Measurements from ENCODE around the gene NEU1.
A peak's percentile ranks its signal among the peaks of the same experiment; 100 is the strongest.
"Not testable (repeated sequence)": the region's sequence is repeated elsewhere in the genome, so short reads cannot be mapped to it uniquely, and the experiment has no call there.

The NEU1 gene

DNA sequence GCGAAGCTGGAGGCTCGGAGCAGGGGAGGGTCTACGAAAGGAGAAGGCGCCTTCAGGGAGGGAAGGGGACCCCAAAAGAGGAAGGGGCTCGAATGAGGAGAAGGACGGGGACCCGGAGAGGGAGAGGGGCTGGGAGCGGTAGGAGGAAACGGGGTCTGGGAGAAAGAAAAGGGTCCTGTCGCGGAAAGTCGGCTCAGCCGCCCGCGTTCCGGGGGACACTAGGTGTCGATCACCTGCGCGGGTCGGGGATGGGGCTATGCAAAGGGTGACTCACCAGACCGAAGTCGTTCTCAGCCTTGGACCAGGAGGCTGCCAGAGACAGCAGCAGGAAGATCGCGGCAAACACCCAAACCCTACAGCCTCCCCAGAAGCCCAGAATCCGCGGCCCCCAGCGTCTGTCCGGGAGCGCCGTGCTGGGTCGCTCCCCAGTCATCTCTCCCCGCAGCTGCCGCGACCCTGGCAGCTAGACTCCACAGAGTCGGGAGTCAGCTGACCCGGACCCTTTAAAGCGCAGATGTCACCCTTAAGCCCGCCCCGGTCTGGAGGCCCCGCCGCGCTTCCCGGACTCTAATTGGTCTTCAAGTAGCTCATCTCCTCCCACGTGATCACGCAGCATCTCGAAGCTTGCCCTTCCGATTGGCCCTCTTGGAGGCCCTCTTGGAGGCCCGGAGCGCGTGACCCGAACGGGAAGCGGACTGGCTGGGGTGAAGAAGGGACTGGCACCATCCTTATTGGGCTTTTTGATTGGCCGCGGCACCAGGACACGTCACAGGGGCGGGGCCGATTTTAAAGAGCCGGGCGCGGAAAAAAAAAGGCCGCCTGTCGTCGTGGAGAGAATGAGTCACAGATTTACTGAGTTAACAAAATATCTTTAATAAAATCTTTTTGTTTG, at the start of gene NEU1:
TSS of gene NEU1 (minus strand) at position 478 of the 892 bp plus-strand sequence. CDS start at position 433, 45 bp downstream.
- peak; percentile 97 for FAIRE-seq

DNA sequence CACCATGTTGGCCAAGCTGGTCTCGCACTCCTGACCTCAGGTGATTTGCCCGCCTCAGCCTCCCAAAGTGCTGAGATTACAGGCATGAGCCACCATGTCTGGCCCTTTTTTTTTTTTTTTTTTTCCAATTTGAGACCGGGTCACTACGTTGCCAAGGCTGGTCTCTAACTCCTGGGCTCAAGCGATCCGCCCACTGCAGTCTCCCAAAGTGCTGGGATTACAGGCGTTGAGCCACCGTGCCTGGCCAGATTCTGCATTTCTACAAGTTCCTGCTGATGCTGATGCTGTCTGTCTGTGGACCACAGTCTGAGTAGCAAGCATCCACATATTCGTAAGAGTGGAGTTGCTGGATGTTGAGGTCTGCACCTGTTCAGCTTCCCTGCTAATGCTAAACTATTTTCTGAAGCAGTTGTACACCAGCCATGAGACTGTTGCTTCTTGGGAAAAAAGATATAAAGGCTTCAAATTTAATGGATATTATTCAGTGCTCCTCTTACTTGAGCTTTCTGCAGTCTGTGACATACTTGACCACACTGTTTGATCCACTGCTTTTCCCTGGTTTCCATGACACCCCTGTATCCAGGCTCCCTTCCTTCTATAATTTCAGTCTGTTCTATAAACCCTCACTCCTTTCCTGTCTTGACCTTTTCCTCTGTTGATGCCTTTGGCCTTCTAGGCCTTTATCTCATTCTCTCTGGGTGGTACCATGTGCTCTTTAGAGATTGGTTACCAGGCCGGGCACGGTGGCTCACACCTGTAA, 49.4 kb upstream of the NEU1 start:
- no peak for FAIRE-seq

DNA sequence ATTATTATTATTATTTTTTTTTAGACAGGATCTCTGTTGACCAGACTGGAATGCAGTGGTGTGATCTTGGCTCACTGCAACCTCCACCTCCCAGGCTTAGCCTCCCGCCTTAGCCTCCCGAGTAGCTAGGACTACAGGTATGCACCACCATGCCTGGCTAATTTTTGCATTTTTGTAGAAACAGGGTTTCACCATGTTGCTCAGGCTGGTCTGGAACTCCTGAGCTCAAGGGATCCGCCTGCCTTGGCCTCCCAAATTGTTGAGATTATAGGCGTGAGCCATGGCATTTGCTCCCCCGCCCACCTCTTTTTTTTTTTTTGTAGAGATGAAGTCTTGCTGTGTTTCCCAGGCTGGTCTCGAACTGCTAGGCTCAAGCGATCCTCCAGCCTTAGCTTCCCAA, 46.7 kb upstream of the NEU1 start:
- not testable (repeated sequence) for FAIRE-seq

DNA sequence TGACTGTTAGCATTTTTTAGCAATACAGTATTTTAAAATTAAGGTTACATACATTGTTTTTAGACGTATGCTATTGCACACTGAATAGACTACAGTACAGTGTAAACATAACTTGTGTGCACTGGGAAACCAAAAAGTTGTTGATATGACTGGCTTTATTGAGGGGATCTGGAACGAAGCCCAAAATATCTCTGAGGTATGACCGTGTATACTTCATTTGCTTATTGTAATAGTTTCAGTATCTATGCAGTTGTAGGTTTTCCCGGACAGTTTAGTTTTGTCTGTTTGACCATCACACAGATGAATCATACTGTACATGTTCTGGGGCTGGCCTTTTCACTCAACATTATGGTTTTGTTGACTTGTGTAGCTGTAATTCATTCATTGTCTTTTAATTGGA, 46.2 kb upstream of the NEU1 start:
- no peak for FAIRE-seq

DNA sequence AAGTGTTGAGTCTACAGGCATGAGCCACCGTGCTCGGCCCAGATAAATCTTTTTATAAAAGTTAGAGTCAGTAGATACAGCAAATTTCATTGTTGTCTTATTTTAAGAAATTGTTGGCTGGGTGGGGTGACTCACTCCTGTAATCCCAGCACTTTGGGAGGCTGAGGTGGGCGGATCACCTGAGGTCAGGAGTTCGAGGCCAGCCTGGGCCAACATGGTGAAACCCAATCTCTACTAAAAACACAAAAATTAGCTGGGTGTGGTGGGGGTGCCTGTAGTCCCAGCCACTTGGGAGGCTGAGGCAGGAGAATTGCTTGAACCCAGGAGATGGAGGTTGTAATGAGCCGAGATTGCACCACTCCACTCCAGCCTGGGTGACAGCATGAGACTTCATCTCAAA, 45.6 kb upstream of the NEU1 start:
- FAIRE-seq = not testable (repeated sequence)

DNA sequence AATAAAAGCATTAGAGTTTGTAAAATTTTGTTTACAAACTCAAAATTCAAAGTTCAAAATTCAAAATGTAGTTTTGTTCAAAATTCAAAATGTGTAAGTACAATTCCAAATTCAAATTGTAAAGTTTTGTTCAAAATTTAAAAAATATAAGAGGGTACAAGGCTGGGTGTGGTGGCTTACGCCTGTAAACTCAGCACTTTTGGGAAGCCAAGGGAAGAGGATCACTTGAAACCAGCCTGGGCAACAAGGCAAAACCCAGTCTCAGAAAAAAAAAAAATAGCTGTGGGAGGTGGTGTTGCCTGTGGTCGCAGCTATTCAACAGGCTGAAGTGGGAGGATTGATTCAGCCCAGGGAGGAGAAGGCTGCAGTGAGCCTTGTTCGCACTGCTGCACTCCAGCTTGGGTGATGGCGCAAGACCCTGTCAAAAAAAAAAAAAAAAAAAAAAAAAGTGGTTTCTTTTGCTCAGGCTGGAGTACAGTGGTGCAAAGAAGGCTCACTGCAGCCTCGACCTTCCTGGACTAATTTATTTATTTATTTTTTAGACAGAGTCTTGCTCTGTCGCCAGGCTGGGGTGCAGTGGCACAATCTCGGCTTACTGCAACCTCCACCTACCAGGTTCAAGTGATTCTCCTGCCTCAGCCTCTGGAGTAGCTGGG, 44.7 kb upstream of the NEU1 start:
- no peak for FAIRE-seq

DNA sequence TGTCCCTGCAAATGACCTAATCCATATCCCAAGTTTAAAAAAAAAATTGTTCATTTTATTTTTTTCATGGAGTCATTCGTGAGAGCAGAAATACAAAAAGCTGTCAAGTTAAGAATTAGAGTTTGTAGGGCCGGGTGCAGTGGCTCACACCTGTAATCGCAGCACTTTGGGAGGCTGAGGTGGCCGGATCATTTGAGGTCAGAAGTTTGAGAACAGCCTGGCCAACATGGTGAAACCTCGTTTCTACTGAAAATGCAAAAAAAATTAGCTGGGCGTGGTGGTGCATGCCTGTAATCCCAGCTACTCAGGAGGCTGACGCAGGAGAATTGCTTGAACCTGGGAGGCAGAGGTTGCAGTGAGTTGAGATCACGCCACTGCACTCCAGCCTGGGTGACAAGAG, 44.1 kb upstream of the NEU1 start:
- FAIRE-seq = not testable (repeated sequence)

DNA sequence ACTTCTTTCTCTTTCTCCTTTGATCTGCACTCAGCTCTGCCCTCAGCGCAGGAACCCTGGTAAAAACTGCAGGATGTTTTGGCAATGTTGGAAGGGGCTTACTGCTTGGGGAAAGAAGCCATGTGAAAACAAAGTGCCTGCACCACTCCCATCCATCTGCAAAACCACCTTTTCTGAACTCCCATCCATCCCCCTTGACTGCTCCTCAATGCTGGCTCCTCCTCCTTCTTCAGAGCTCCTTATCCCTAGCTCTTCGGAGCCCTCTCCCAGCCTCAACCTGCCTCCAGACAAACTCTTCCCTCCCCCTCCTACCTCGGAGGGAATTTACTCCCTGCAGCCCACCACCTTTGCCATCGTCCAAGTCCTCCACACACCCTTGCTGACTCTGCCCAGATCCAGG, 43.5 kb upstream of the NEU1 start:
- FAIRE-seq = no peak

DNA sequence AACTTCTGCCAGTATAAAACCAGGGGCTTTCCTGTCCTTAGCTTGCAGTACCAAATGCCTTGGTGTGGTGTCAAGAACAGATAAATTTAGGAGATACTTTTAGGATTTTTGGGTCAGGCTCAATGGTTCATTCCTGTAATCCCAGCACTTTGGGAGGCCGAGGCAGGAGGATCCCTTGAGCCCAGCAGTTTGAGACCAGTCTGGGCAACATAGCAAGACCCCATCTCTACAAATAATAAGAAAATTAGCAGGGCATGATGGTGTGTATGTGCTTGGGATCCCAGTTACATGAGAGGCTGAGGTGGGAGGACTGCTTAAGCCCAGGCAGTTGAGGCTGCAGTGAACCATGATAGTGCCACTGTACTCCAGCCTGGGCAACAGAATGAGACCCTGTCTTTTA, 42.4 kb upstream of the NEU1 start:
- FAIRE-seq = no peak

DNA sequence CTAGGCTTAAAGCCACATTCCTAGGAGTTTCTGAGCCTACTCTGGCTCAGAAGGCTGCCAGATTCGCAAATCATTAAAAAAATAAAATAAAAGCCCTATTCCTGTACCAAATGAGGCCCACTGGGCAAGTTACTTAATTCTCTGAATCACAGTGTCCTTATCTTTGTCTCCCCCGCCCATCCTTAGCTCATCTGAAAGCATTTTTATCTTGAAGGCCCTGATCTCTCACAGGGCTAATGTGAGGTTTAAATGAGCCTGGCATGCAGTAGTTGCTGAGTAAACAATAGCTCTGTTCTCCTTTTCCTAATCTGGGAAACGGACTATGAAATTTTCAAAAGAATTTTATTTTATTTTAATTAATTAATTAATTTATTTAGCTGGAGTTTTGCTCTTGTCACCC, 41.3 kb upstream of the NEU1 start:
- FAIRE-seq = no peak

DNA sequence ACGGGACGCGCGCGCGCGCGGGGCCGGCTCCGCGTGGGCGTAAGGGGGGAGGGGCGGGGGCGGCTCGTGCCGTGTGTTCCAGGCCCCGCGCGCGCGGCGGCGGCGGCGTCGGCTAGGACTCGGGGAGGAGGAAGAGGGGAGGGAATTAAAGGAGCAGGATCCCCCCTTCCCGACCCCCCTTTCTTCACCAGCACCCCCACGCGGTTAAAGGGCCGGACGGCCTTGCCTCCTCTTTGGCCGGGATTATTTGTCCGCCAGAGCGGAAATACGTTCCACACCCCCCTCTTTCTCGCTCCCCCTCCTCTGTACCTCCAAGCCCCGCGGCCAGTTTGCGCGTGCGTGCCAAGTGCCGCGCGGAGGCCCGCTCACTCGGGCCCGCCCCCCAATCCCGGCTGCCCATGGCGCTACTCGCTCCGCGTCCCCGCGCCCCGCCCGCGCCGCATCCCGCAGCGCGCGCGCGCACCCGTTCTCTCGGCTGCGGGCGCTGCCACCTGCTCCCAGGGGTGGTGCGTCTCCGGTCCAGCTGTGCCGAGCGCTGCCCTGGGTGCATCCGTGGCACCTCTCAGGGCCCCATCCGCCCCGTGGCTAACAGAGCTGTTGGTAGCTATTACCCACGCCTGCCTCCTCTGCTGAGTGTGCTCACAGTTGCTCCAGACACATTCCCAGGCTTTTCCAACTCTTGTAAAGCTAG, 39.5 kb upstream of the NEU1 start, which contains the start of gene ZBTB12:
TSS of gene ZBTB12 (minus strand) at position 134 of the 691 bp plus-strand sequence. CDS start 781 bp downstream, outside the sequence.
- FAIRE-seq = no peak

DNA sequence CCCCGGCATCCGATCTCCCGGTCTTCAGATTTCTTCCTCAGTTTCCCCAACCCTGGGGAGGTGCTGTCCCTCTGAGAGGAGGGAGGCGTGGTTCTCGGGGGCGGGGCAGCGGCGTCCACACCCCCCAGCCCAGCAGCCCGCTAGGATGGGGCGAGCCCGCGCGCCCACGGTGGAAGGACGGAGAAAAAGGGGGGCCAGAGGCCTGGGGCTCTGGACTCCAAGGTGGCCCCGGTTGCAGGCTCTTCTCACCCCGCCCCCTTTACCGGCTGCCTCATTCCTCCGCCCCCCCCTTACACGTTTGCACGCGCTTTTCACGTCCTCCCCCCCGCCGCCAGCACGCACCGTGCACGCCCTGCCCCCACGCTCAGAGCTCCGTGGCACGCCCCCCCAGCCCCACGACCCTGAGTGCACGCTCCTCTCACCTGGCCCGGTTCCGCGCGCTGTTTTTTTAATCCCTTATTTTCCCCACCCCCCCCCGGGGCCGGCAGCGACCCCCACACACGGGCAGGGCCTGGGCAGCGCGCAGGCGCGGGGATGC, 38.9 kb upstream of the NEU1 start:
- no peak for FAIRE-seq

DNA sequence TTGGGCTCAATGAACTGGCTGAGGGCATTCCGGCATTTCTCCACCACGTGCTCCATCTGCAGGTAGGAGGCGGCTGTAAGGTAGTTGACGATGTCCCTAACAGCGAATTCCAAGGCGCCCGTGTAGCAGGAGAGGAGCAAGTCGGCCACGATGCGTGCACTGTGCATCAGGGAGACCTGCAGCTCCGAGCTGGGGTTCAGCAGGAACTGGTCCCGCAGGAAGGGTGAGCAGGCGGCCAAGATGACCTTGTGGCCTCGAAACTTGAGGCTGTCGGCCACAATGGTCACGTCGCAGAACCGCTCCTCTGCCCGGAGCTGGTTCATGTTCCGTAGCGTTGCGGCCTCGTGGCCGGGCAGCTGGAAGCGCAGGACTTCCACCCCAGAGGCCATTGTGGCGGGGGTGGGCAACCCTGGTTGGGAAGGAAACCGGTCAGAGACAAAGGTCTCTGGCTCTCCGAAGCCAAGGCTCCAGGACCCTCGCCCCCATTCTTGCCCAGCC, 38.3 kb upstream of the NEU1 start:
- no peak for FAIRE-seq

DNA sequence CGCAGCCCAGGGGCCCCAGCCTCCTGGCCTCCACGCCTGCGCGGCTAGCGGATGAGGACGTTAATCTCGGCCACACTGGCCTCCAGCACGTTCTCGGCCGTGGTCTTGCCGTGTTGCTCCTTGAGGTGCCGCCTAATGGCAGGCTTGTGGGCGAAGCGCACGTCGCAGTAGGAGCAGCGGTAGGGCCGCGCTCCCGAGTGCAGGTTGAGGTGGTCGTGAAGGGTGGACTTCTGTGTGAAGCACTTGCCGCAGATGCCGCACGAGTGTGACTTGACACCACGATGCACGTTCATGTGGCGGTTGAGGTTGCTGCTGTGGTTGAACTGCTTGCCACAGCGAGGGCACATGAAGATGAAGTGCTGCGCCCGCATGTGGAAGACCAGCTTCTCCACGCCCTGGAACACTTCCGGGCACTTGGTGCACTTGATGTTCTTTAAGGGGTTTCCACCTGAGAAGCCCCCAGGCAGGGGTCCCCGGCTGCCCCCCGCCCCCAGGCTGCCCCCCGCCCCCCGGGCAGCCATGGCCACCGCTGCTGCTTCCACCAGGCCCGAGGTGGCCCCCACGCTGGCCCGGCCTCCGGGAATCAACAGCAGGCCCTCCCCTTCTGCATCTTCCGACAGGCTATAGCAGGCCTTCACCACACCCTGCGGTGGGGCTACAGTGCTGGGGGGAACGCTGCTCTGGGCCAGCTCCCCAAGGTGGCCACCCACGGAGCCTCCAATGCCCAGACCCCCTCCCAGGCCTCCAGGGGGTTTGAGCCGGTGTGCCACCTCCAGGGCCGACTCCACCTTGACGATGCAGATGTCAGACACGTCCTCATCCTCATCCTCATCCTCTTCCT, 37.5 kb upstream of the NEU1 start:
- no peak for FAIRE-seq

DNA sequence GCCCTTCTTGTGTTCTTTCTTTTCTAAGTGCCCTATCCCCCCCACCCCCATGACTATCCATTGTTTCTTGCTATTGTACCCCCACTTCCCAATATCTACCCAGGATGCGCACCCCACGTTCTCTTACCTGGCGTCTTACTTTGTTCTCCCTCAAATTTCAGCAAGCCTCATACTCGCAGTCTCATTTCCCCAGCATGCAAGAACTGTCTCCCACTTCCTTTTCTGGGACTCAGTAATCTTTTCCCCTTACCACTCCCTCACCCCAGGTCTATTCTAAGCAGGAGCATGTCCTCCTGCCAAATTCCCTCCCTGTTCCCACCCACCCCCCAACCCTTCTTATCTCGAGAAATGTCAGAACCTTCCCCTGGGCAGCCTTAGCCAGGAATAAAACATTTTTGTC, 36.6 kb upstream of the NEU1 start:
- FAIRE-seq = no peak

DNA sequence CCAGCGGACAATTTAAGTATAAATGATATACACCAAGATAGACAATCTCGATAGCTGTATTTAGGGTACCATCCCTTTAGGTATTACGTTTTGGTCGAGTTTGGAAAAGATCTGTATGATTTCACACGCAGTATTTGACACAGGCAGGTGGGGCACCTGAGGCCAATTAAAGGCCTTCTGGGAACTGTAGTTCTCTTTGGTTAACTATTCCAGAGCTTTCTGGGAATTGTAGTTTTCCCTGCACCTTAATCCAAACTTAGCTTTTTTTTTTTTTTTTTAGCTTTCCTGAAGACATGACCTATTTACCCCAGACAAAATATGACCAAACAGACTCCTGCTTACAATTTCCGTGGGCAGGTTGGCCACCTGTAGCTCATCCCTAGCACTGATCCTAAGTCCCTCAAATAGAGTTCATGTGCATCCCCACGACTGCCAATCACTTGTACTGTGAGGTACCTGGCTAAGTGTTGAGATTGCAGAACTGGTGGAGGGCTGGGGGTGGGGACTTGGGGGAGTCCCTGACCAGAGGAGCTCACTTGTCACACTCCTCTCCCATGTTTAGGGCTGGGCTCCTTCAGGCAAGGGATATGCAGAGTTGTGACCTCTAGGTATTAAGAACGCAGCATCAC, 35.9 kb upstream of the NEU1 start:
- FAIRE-seq = no peak

DNA sequence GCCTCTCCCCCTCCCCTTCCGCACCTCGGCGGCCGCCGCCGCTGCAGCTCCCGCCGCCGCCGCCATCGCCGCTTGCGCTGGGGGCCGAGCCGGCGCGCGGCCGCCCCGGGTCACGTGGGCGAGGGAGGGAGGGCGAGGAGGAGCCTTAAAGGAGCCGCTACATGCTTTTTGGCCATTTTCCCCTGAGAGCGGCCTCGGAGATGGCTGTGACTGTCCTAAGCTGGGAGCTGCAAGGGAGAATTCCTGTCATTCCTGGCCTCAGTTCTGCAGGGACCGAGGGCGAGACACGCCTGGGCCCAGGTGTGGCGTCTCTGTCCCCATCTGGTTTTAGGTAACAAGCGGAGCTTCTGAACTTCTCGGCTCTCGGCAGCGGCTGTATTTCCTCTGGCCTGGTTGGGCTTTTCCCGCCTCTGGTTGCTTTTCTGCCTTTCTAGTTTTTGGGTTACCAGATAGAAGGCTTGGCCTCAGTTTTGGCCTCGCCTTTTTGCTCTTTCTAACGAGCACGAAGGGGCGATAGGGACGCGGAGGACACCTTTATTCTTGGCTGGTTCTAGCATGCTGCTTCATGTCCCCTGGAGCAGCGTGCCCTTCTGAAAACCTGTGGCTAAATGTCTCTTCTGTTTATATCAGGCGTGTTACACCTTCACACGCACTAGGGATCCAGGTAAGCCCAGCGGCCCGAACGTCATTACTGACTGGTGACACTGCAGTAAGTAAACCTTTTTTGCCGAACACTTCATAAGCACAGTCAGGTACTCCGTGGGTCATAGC, 35.2 kb upstream of the NEU1 start, which contains the start of gene EHMT2:
TSS of gene EHMT2 (minus strand) at position 87 of the 771 bp plus-strand sequence. CDS start at position 66, 21 bp downstream.
- FAIRE-seq = no peak

DNA sequence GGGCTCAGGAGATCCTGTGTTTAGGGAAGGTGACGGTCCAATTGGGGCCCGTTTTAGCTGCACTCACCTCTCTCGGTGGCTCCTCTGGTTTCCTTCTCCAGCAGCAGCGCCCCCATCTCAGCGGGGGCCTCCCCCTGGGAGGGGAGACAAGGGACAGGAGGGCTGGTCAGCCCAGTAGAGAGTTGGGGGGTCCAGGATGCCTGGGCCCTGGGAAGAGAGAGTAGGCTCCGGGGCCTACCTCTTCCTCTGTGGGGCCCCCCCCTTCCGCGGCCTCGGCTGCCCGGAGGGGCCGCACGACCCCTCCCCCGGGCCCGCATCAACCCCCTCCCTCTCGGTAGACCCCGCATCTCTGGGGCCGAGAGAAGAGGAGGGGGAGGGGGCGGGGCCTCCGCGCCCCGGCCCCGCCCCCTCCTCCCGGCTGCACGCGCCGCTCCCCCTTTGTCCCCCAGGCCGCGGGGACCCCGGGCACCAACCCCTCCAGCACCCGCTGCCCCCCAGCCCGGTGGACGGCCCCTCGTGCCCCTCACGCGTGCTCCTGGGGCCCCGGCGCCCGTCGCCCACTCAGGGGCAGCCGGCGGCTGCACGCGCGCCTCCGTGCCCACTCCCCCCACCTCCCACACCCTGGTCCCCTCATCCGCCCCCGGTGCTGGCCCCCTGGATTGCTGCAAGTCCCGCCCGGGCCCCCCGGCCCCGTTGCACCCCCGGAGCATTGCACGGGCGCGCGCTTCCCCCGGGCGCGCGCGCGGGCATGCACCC, 34.4 kb upstream of the NEU1 start:
- no peak for FAIRE-seq

DNA sequence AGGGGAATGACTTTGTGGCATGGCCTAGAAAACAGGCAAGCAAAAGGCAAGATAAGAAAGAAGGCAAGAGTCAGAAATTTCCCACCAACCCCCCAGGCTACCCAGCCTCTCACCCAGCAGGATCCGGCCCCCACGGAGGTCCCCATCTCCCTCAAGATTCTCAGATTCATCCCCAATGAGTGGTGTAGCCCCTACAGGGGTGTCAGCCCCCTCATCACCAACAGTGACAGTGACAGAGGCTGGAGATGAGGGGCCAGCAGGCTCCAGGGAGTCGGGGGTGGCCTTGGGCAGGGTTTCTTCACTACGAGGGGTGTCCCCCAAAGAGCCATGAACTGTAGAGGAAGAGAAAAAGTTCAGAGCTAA, 33.9 kb upstream of the NEU1 start:
- no peak for FAIRE-seq
